ENCODE measurements around the gene DYRK1A.

The DYRK1A gene

DNA sequence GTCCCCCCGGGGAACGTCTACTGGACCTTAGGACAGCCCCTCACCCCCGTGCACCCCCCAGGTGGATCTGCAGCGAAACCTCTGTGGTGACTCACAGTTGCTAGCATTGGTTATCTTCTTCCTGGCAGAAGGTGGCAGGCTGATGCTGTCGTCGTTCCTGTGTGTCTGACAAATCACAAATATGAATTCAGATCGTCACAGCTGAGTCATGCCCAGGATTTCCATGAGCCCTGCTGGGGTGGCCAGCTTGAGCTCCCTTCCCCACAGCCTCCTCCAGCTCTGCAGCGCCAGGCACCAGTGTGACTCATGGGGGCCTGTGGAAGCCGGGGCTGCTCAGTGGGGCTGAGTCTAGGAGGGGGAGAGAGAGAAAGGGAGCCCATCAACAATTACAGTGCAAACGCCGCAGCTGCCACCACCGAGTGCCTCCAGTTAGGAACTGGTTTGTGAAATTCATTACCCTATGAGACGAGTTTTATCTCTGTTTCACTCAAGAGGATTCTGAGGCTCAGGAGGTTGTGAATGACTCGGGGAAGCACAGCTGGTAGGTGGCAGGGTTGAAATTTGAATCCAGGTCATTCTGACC is 197.9 kb downstream of the DYRK1A start:
- DNase-seq (ENCODE audit: low read depth in 2 of 3, low spot score in 2 of 3), result peak in 2 of 3 experiments; percentile 70 to 74

DNA sequence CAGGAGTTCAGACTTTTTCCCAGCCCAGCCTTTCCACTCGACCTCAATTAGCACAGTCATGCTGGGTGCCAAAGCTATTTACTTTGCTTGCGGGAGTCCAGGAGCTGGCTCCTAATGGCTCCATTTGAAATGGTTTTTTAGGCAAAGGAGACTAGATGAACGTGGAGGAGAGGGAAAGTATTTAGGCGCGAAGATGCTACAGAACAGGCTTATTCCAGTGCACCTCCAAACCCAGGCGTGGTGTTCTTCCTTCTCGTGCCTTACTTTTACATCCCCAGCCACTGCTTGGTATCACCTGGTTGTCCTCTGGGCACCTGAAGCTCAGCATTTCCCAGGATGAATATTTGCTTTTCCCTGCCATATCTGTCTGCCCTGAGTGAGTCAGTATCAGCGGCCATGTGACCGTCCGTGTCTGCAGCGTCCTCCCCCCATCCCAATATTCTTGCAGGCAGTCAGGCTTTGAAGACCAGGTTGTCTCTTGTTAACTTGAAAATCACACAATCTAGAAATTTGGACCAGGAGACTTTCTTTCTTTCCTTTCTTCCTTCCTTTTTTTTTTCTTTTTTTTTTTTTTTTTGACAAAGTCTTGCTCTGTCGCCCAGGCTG is 198.5 kb downstream of the DYRK1A start:
- DNase-seq (ENCODE audit: low read depth in 2 of 3, low spot score in 2 of 3), result no peak

DNA sequence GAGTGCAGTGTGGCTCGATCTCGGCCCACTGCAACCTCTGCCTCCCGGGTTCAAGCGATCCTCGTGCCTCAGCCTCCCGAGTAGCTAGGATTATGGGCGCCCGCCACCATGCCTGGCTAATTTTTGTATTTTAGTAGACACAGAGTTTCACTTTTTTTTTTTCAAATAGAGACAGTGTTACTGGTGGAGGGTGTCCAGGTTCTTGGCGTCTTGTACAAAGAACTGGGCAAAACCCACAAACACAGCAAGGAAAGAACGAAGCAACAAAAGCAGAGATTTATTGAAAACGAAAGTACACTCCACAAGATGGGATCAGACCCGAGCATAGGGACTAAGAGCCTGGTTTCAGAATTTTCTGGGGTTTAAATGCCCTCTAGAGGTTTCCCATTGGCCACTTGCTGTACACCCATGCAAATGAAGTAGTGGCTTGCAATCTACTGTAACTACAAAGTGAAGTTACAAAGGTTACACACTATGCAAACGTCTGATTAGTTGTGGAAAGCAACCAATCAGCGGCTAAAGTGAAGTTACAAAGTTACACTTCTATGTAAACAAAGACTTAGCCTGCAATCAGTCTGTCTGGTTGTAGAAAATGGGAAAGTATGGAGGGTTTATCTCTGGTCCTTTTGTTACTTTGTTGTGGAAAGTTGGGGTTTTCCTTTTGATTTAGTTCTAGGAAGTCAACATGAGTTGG is 199.1 kb downstream of the DYRK1A start:
- no peak for DNase-seq (ENCODE audit: low read depth in 2 of 3, low spot score in 2 of 3)

DNA sequence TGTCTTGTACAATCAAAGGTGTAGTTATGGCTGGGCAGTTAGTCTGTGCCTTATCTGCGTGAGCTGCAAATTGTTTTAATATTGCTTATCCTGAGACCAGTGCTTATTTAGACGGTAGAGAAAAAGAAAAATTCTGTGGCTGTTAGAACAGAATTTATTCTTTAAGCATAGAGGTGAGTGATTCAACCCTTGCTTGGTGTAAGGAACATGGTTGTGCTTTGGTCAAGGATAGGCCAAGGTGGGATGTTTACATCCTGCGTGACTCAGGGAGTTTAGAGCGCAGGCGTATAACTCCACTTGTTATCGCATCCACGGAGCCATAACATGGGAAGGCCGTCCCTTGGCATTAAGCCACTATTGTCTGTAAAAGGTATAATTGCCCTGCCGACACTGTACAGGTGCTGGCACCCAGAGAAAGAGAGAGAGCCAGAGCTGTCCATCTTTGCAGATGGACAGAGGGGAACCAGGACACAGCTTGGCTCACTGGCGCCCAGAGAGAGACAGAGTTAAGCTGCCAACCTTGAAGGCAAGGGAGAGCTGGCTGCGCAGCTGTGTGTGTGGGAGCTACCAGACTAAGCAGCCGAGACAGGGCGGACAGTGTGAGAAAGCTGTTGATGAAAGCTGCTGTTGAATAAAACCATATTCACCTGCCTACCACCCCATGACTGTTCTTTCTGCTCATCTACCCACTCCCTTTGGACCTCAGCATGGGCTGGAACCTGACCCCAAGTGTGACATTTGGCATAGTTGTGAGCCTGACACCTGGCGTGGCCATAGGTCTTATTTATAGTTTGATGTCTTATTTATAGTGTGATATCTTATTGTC is 200.4 kb downstream of the DYRK1A start:
- no peak for DNase-seq (ENCODE audit: low read depth in 2 of 3, low spot score in 2 of 3)

DNA sequence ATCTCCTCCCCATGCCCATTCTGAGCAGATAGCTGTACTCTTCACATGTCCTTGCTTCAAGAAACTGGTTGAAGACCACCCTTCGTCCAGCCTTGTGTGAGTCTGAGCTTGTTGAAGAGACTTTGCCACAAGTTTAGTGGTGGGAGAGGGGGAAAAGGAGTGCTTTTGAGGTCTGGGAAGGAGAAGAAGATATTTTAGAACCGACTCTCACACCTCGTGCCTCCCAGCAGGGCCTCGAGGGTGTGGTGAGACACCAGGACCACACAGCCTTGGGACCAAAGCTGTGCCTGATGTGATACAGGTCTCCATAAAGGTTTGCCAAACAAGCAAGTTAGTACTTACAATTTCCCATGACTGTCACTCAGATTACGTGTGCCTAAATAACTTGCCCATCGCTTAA is 201.8 kb downstream of the DYRK1A start:
- no peak for DNase-seq (ENCODE audit: low read depth in 2 of 3, low spot score in 2 of 3)

DNA sequence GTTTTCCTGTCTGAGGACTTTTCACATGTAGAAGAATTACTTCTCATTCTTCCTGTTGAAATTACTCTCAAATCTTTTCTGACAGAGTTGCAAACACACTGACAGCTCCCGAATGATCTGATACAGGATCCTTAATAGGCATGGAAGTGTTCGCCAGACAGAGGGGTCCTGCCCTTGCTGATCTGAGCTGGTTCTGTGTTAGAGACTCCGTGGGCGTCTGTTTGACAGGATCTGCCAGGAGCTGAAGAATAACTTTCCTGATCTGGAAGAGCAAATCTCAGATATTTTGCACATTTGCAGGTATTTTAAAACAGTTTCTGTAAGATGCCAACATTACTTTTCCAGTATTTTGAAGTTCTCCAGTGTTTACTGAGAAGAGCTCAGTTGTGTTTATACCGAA is 202.3 kb downstream of the DYRK1A start:
- no peak for DNase-seq (ENCODE audit: low read depth in 2 of 3, low spot score in 2 of 3)

DNA sequence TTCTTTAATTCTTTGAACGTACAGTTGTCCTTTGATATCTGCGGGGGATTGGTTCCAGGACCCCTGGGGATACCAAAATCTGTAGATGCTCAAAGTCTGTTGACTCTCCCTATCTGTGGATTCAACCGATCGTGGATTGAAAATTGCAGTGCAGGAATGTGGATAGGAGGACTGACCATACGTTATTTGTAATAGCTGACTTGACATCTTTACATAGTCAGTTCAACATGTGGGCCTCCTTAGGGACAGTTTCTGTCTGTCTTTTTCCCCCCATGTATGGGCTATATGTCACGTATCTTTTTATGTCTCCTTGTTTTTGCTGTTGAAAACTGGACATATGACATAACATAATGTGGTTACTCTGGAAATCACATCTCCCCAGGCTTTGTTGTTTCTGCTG is 204.9 kb downstream of the DYRK1A start:
- DNase-seq (ENCODE audit: low read depth in 2 of 3, low spot score in 2 of 3), result no peak

DNA sequence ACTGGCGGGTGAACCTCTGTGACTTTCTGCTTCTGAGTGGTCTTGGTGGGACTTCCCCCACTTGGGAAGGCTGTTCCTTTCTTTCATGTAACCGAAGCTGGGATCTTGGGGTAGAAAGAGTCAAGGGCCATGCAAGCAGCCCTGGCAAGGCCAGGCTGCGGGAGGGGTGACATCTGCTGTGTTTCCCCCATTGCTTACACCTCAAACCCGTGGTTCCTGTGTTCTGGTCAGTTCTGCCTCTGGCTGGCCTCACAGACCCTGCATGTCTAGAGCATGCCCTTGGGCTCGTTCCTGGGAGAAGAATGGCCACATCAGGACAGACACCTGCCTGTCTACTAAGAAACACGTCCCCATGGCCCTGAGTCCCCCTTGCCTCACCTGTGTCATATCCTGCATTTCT is 207.7 kb downstream of the DYRK1A start:
- no peak for DNase-seq (ENCODE audit: low read depth in 2 of 3, low spot score in 2 of 3)

DNA sequence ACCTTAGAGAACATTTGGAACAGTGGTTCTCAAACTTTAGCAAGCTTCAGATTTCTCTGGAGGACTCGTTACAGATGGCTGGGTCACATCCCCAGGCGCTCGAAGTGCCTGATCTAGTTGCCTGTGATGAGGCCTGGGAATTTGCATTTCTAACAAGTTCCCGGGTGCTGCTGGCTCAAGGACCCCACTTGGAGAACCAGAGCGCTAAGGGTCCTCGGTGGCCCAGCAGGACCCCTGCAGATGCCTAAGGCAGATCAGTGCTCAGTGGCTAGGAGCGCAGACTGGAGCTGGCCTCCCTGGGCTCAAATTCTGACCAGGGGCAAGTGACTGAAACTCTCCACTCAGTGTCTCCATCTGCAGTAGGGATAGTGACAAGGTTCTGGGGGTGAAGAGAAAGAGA is 208.2 kb downstream of the DYRK1A start:
- DNase-seq (ENCODE audit: low read depth in 2 of 3, low spot score in 2 of 3), result no peak

DNA sequence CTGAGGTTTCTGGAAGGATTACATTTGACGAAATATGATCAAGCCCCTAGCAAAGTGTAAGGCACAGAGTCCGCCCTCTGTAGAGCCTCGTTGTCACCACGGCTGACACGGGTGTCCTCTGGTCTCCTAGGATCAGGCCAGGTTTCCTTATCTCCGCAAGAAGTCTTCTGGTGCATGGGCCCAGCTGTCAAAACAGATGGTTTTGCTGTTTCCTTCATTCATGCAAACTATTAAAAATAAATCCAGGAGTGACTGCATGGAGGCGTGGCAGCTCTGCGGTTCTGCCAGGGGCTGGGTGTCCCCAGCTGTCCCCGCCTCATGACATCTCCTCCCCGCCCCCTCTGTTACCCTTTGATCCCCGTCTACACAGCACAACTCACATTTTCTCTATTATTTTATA is 209.0 kb downstream of the DYRK1A start:
- DNase-seq (ENCODE audit: low read depth in 2 of 3, low spot score in 2 of 3), result no peak

Data from activated CD8-positive, alpha-beta memory T cell treated with anti-CD3 and anti-CD28 coated beads for 48 hours (primary cell).